OCI-LY1 (cell line): ENCODE measurements around the gene MAGEA9B.
"Not testable (repeated sequence)": the region's sequence is repeated elsewhere in the genome, so short reads cannot be mapped to it uniquely, and the experiment has no call there.

Source experiments
- H2AFZ ChIP-seq: fragments of 200-600 bp; sonication (generic), shearing (Covaris generic); 2 replicates; pipeline ENCODE4 v1.6.0; 2014; ENCODE audit warnings: antibody characterized with exemption, mild to moderate bottlenecking, low read length
- H3F3A ChIP-seq: fragments of 200-600 bp; sonication (generic), shearing (Covaris generic); 2 replicates; pipeline ENCODE4 v1.6.0; 2014; ENCODE audit warnings: mild to moderate bottlenecking, antibody characterized with exemption, low read length, moderate library complexity; ENCODE audit not compliant: insufficient read depth
- H3K27ac ChIP-seq: fragments of 200-600 bp; sonication (generic); 2 replicates; pipeline ENCODE4 v1.5.1; 2014; ENCODE audit warnings: low read length, mixed run types, mild to moderate bottlenecking, low read depth; ENCODE audit not compliant: poor library complexity, severe bottlenecking
- H3K27me3 ChIP-seq: fragments of 200-600 bp; sonication (generic); 2 replicates; pipeline ENCODE4 v1.6.0; 2014; ENCODE audit warnings: antibody characterized with exemption, mild to moderate bottlenecking, low read length, moderate library complexity; ENCODE audit not compliant: insufficient read depth
- H3K36me3 ChIP-seq: fragments of 200-600 bp; sonication (generic); 2 replicates; pipeline ENCODE4 v1.6.1; 2014; ENCODE audit warnings: mild to moderate bottlenecking, antibody characterized with exemption, low read length, moderate library complexity, mixed read lengths; ENCODE audit not compliant: insufficient read depth
- H3K4me1 ChIP-seq: fragments of 200-600 bp; sonication (generic); 2 replicates; pipeline ENCODE4 v1.5.1; 2014; ENCODE audit warnings: mild to moderate bottlenecking, low read length, moderate library complexity; ENCODE audit not compliant: insufficient read depth, severe bottlenecking
- H3K4me2 ChIP-seq: fragments of 200-600 bp; sonication (generic), shearing (Covaris generic); 2 replicates; pipeline ENCODE4 v1.6.1; 2014; ENCODE audit warnings: low read length
- H3K4me3 ChIP-seq: fragments of 200-600 bp; sonication (generic); 2 replicates; pipeline ENCODE4 v1.5.1; 2014; ENCODE audit warnings: low read length, low read depth, mild to moderate bottlenecking, mixed read lengths; ENCODE audit not compliant: poor library complexity, severe bottlenecking
- H3K79me2 ChIP-seq: fragments of 200-600 bp; shearing (Covaris generic); 2 replicates; pipeline ENCODE4 v1.6.1; 2016; ENCODE audit warnings: mixed run types, low read length, mixed read lengths; ENCODE audit not compliant: insufficient read depth
- H3K9ac ChIP-seq: fragments of 200-600 bp; sonication (generic), shearing (Covaris generic); 2 replicates; pipeline ENCODE4 v1.6.1; 2014; ENCODE audit warnings: mild to moderate bottlenecking, low read length, mixed read lengths
- H3K9me2 ChIP-seq: fragments of 200-600 bp; sonication (generic), shearing (Covaris generic); 2 replicates; pipeline ENCODE4 v1.6.1; 2014; ENCODE audit warnings: low read depth, mild to moderate bottlenecking, low read length, mixed read lengths
- H3K9me3 ChIP-seq: fragments of 200-600 bp; shearing (Covaris generic); 2 replicates; pipeline ENCODE4 v1.6.1; 2014; ENCODE audit warnings: low read length, mixed read lengths
- H4K20me1 ChIP-seq: fragments of 200-600 bp; sonication (generic), shearing (Covaris generic); 2 replicates; pipeline ENCODE4 v1.6.0; 2016; ENCODE audit warnings: mild to moderate bottlenecking, low read length; ENCODE audit not compliant: insufficient read depth

The MAGEA9B gene

DNA sequence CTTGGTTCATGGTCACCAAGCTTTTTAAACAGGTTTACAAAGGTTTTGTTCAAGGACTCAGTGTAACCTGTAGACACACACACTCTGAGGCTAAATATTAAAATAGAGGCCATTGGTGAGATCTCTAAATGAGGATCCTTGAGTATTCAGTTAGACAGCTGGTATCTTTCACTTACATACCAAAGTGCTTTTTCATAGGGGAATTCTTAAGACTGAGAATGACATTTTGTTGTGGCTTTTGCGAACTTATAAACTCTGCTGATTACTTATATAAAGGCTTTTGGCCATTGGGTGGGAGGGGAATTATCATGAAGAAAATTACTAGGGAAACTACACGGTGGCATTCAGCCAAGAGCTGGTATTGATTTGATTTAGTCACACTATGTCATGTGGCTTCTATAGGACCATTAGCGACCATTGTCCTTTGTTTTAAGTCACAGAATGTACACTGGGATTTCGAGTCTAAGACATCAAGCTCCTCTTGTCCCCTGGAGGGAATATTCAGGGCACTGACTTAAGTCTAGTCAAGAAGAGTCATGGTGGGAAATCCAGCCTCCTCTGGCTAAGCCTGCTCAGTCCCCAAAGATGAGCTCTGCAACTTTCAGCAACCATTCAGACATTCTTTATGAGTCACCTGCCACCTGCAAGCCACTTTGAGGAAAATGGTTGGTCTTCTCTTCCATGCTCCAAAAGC is 35.9 kb downstream of the MAGEA9B start:
- not testable (repeated sequence) for H3F3A ChIP-seq, H3K9me2 ChIP-seq, H3K79me2 ChIP-seq, H4K20me1 ChIP-seq, H3K27ac ChIP-seq, H3K4me2 ChIP-seq, H3K27me3 ChIP-seq, H3K4me3 ChIP-seq, H3K9ac ChIP-seq, H3K9me3 ChIP-seq, H3K36me3 ChIP-seq, H2AFZ ChIP-seq, H3K4me1 ChIP-seq

GRCh38 chrX:149550454-149550853 is 36.8 kb downstream of the MAGEA9B start:
- not testable (repeated sequence) for H3F3A ChIP-seq, H4K20me1 ChIP-seq, H3K4me3 ChIP-seq, H3K27me3 ChIP-seq, H3K79me2 ChIP-seq, H3K4me1 ChIP-seq, H3K9me3 ChIP-seq, H3K27ac ChIP-seq, H2AFZ ChIP-seq, H3K9ac ChIP-seq, H3K9me2 ChIP-seq, H3K36me3 ChIP-seq, H3K4me2 ChIP-seq

DNA sequence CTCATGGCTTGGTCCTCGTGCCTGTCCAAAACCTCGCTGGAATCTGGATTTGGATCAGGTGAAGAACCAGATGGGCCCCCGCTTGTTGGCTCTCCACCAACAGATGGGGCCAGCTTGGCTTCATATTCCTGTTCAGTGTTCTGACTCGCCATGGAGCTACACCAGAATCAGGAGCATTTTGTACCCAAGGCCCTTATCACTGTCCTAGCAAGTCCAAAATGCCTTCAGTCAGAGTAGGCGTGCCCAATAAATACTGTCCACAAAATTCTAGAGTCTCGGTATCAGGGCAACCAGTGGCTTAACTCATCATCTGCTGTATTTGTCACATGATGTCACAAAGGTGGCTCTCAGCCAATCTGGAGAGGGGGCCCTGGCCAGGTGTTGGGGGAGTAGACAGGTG is 37.6 kb downstream of the MAGEA9B start, which contains the start of gene HSFX3:
HSFX3 (minus strand) TSS at position 224 of the 400 bp plus-strand sequence; CDS start at position 152, 72 bp downstream.
- H3K9ac ChIP-seq, H3K9me3 ChIP-seq, H3K4me3 ChIP-seq, H3K79me2 ChIP-seq, H3F3A ChIP-seq, H2AFZ ChIP-seq, H4K20me1 ChIP-seq, H3K9me2 ChIP-seq, H3K4me1 ChIP-seq, H3K27ac ChIP-seq, H3K27me3 ChIP-seq, H3K36me3 ChIP-seq, H3K4me2 ChIP-seq: not testable (repeated sequence)

DNA sequence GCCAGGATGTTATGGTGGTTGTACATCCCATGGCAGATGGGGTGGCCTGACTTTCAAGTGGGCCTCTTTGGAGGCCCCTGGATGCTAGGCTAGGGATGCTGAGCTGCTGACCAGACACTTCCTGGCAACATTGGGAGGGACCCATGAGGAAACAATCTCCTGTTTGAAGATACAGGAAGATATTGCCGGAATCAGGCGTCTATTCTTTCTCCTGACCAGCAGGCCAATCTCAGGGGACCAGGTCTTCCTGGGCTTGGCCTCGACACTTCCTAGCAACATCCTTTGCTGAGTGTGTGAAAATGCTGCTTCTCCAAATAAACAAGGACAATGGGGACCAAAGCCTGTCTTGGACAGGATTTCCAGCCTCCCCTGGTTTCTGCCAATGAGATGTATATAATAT is 39.5 kb downstream of the MAGEA9B start:
- H3K9ac ChIP-seq, H3K9me2 ChIP-seq, H3K79me2 ChIP-seq: not testable (repeated sequence)

DNA sequence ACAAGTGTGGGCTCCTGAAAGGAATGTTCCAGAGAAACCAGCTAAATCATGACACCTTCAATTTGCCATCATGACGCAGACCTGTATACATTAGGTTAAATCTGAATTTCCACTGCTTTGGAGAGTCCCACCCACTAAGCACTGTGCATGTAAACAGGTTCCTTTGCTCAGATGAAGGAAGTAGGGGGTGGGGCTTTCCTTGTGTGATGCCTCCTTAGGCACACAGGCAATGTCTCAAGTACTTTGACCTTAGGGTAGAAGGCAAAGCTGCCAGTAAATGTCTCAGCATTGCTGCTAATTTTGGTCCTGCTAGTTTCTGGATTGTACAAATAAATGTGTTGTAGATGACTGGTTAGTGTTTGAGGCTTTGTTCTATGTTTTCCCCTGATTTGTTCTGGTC is 40.3 kb downstream of the MAGEA9B start:
- not testable (repeated sequence) for H4K20me1 ChIP-seq, H3K9ac ChIP-seq, H3F3A ChIP-seq, H3K4me3 ChIP-seq, H2AFZ ChIP-seq, H3K27me3 ChIP-seq, H3K9me3 ChIP-seq, H3K4me1 ChIP-seq, H3K4me2 ChIP-seq, H3K79me2 ChIP-seq, H3K9me2 ChIP-seq, H3K36me3 ChIP-seq, H3K27ac ChIP-seq

More for the DNA sequence above, 39.5 kb downstream of the MAGEA9B start:
- not testable (repeated sequence) for H3F3A ChIP-seq, H4K20me1 ChIP-seq, H3K36me3 ChIP-seq, H3K27ac ChIP-seq, H3K27me3 ChIP-seq, H3K4me1 ChIP-seq, H3K4me2 ChIP-seq, H3K9me3 ChIP-seq, H2AFZ ChIP-seq, H3K4me3 ChIP-seq

GRCh38 chrX:149545545-149546543 is 41.4 kb downstream of the MAGEA9B start:
- not testable (repeated sequence) for H3K9ac ChIP-seq, H3F3A ChIP-seq, H4K20me1 ChIP-seq, H3K79me2 ChIP-seq, H2AFZ ChIP-seq, H3K36me3 ChIP-seq, H3K4me3 ChIP-seq, H3K4me1 ChIP-seq, H3K9me3 ChIP-seq, H3K9me2 ChIP-seq, H3K27me3 ChIP-seq, H3K4me2 ChIP-seq, H3K27ac ChIP-seq
